GM21526 (cell line): Measurements from ENCODE around the gene SETDB2.

ENCODE experiments used
- ATAC-seq: cut with Tn5 transposase; IDR thresholded peaks from one replicate; pipeline ENCODE4 v1.9.1; 2021; ENCODE audit warnings: moderate library complexity; ENCODE audit not compliant: unreplicated experiment, low FRiP score

The SETDB2 gene

GRCh38 chr13:49528161-49528560 is 84.1 kb downstream of the SETDB2 start:
- ATAC-seq, result no peak

GRCh38 chr13:49530457-49530856 is 86.4 kb downstream of the SETDB2 start:
- no peak for ATAC-seq

- no peak for ATAC-seq
Measured at GRCh38 chr13:49532593-49532992, 88.5 kb downstream of the SETDB2 start.

- no peak for ATAC-seq
Measured at GRCh38 chr13:49533011-49533410, 88.9 kb downstream of the SETDB2 start.

GRCh38 chr13:49533591-49534269 is 89.7 kb downstream of the SETDB2 start:
- ATAC-seq, result no peak

- no peak for ATAC-seq
Measured at GRCh38 chr13:49536144-49536873, 92.2 kb downstream of the SETDB2 start.

GRCh38 chr13:49538404-49538803 is 94.3 kb downstream of the SETDB2 start:
- ATAC-seq, result no peak

- no peak for ATAC-seq
Measured at GRCh38 chr13:49539313-49539712, 95.2 kb downstream of the SETDB2 start.

- no peak for ATAC-seq
Measured at GRCh38 chr13:49539746-49540145, 95.7 kb downstream of the SETDB2 start.

- ATAC-seq, result no peak
Measured at GRCh38 chr13:49540552-49540951, 96.5 kb downstream of the SETDB2 start.

GRCh38 chr13:49543656-49544055 is 99.6 kb downstream of the SETDB2 start:
- no peak for ATAC-seq
